SU-DHL-6 (cell line): ENCODE results near the gene TIMP3.

Experiments used
- H2AFZ ChIP-seq: fragments of 200-600 bp; sonication (generic); 2 replicates; pipeline ENCODE4 v1.6.1; 2014; ENCODE audit warnings: low read depth, mild to moderate bottlenecking, moderate library complexity, mixed read lengths, antibody characterized with exemption, low read length; ENCODE audit not compliant: severe bottlenecking
- H3F3A ChIP-seq: fragments of 200-600 bp; shearing (Covaris generic); 2 replicates; pipeline ENCODE4 v1.6.0; 2016; ENCODE audit warnings: antibody characterized with exemption, mild to moderate bottlenecking; ENCODE audit not compliant: insufficient read depth
- H3K27ac ChIP-seq: fragments of 200-600 bp; sonication (generic); 2 replicates; pipeline ENCODE4 v1.5.1; 2016; ENCODE audit warnings: low read depth, mild to moderate bottlenecking, low read length, moderate library complexity, mixed read lengths
- H3K27me3 ChIP-seq: fragments of 200-600 bp; sonication (generic), shearing (Covaris generic); 2 replicates; pipeline ENCODE4 v1.6.0; 2014; ENCODE audit warnings: mild to moderate bottlenecking, low read length
- H3K36me3 ChIP-seq: fragments of 200-600 bp; sonication (generic); 2 replicates; pipeline ENCODE4 v1.6.1; 2014; ENCODE audit warnings: mild to moderate bottlenecking, low read length, mixed read lengths
- H3K4me2 ChIP-seq: fragments of 300-600, 200-600 bp; shearing (Covaris generic), sonication (generic); 2 replicates; pipeline ENCODE4 v1.6.0; 2014; ENCODE audit warnings: low read length, low read depth, mild to moderate bottlenecking; ENCODE audit not compliant: poor library complexity, severe bottlenecking
- H3K4me3 ChIP-seq: fragments of 200-600 bp; sonication (generic); 2 replicates; pipeline ENCODE4 v1.5.1; 2014; ENCODE audit warnings: antibody characterized with exemption, low read length, mild to moderate bottlenecking, mixed read lengths; ENCODE audit not compliant: insufficient read depth, poor library complexity, severe bottlenecking
- H3K79me2 ChIP-seq: fragments of 200-600 bp; sonication (generic); 2 replicates; pipeline ENCODE4 v1.6.1; 2014; ENCODE audit warnings: mild to moderate bottlenecking, low read length, moderate library complexity; ENCODE audit not compliant: insufficient read depth
- H3K9ac ChIP-seq: fragments of 200-600 bp; sonication (generic); 2 replicates; pipeline ENCODE4 v1.7.0; 2014; ENCODE audit warnings: mild to moderate bottlenecking, low read length
- H3K9me2 ChIP-seq: fragments of 200-600 bp; sonication (generic); replicated peaks from 2 replicates; pipeline ENCODE4 v1.6.1; 2014; ENCODE audit warnings: low read length; ENCODE audit not compliant: insufficient read depth
- H3K9me3 ChIP-seq: fragments of 200-600 bp; sonication (generic); 2 replicates; pipeline ENCODE4 v1.6.1; 2014; ENCODE audit warnings: low read length, mixed read lengths; ENCODE audit not compliant: insufficient read depth
- H4K20me1 ChIP-seq: fragments of 200-600 bp; sonication (generic); 2 replicates; pipeline ENCODE4 v1.6.1; 2014; ENCODE audit warnings: low read depth, mild to moderate bottlenecking, antibody characterized with exemption, low read length, moderate library complexity, mixed read lengths
- CTCF ChIP-seq: fragments of 200-600 bp; sonication (generic); IDR thresholded peaks from one replicate; pipeline ENCODE4 v1.5.1; 2017; ENCODE audit warnings: antibody characterized with exemption, mild to moderate bottlenecking, low read length, moderate library complexity; ENCODE audit not compliant: insufficient read depth, poor library complexity, severe bottlenecking
- EZH2phosphoT487 ChIP-seq: fragments of 200-600 bp; sonication (generic), shearing (Covaris generic); conservative IDR thresholded peaks from 2 replicates; pipeline ENCODE4 v1.6.1; 2018; ENCODE audit warnings: mild to moderate bottlenecking, antibody characterized with exemption, low read length, moderate library complexity, mixed read lengths

TIMP3 gene

GRCh38 chr22:32862083-32862482, 60.6 kb downstream of the TIMP3 start:
- H3K36me3 ChIP-seq: no peaks in the 10 kb centered on the region
- H4K20me1 ChIP-seq: no peaks in the 10 kb centered on the region
- H3K9me3 ChIP-seq: no peaks in the 10 kb centered on the region
- no peak overlapping the region for H3K4me2 ChIP-seq
- no peak overlapping the region for H2AFZ ChIP-seq
- H3K9ac ChIP-seq: no peak overlapping the region
- TF ChIP-seq EZH2phosphoT487: no peak
- no peak for TF ChIP-seq CTCF
- H3K27ac ChIP-seq: no peak overlapping the region
- H3K79me2 ChIP-seq: no peaks in the 10 kb centered on the region
- H3K27me3 ChIP-seq: no peaks in the 10 kb centered on the region
- no peaks in the 10 kb centered on the region for H3K9me2 ChIP-seq
- H3K4me3 ChIP-seq: no peak overlapping the region
- no peaks in the 10 kb centered on the region for H3F3A ChIP-seq

GRCh38 chr22:32862936-32863661, 61.6 kb downstream of the TIMP3 start:
- Histone ChIP-seq H3K79me2 (no peaks in the 10 kb centered on the region), H2AFZ (no peak overlapping the region), H3K4me2 (no peak overlapping the region), H3K9ac (no peak overlapping the region), H3K36me3 (no peaks in the 10 kb centered on the region), H3K4me3 (no peak overlapping the region), H3F3A (no peaks in the 10 kb centered on the region), H3K27ac (no peak overlapping the region), H4K20me1 (no peaks in the 10 kb centered on the region), H3K27me3 (no peaks in the 10 kb centered on the region), H3K9me2 (no peaks in the 10 kb centered on the region), H3K9me3 (no peaks in the 10 kb centered on the region)
- TF ChIP-seq EZH2phosphoT487 (no peak), CTCF (no peak)

- no peaks in the 10 kb centered on the region for H3K9me3 ChIP-seq
- H3F3A ChIP-seq: no peaks in the 10 kb centered on the region
- H2AFZ ChIP-seq: no peak overlapping the region
These were observed 62.5 kb downstream of the TIMP3 start for GRCh38 chr22:32864041-32864440.

More at GRCh38 chr22:32864041-32864440, 62.5 kb downstream of the TIMP3 start:
- no peaks in the 10 kb centered on the region for H3K27me3 ChIP-seq
- no peaks in the 10 kb centered on the region for H3K9me2 ChIP-seq
- no peaks in the 10 kb centered on the region for H4K20me1 ChIP-seq
- H3K27ac ChIP-seq: no peak overlapping the region
- H3K4me2 ChIP-seq: no peak overlapping the region
- no peak overlapping the region for H3K9ac ChIP-seq
- no peak overlapping the region for H3K4me3 ChIP-seq
- no peaks in the 10 kb centered on the region for H3K79me2 ChIP-seq
- TF ChIP-seq CTCF (no peak), EZH2phosphoT487 (no peak)
- H3K36me3 ChIP-seq: no peaks in the 10 kb centered on the region
